GM21529 (cell line): ENCODE results near the gene RELN.

Source experiments
- ATAC-seq: cut with Tn5 transposase; IDR thresholded peaks from one replicate; pipeline ENCODE4 v1.9.1; 2021; ENCODE audit not compliant: unreplicated experiment

The RELN gene

GRCh38 chr7:103991406-103991805 lies 1.9 kb upstream of the RELN start:
- ATAC-seq = no peak

- ATAC-seq = no peak
These were observed 1.5 kb upstream of the RELN start for GRCh38 chr7:103990991-103991390.

- no peak for ATAC-seq
These were observed 618 bp upstream of the RELN start for GRCh38 chr7:103989785-103990767.

GRCh38 chr7:103988468-103989199 lies 824 bp downstream of the RELN start:
- ATAC-seq = no peak

- no peak for ATAC-seq
These were observed 2.0 kb downstream of the RELN start for GRCh38 chr7:103987451-103987850.

- no peak for ATAC-seq
These were observed 3.8 kb downstream of the RELN start for GRCh38 chr7:103985565-103986126.

- no peak for ATAC-seq
These were observed 5.4 kb downstream of the RELN start for GRCh38 chr7:103984050-103984449.

GRCh38 chr7:103983201-103983977 lies 6.1 kb downstream of the RELN start:
- ATAC-seq = no peak

- ATAC-seq = no peak
These were observed 8.4 kb downstream of the RELN start for GRCh38 chr7:103981003-103981423.

GRCh38 chr7:103972779-103973434 lies 16.6 kb downstream of the RELN start:
- ATAC-seq = no peak

GRCh38 chr7:103967401-103967800 lies 22.1 kb downstream of the RELN start:
- ATAC-seq = no peak

- ATAC-seq = no peak
These were observed 22.7 kb downstream of the RELN start for GRCh38 chr7:103966593-103967277.

GRCh38 chr7:103964269-103964668 lies 25.2 kb downstream of the RELN start:
- ATAC-seq = no peak

- ATAC-seq = no peak
These were observed 27.4 kb downstream of the RELN start for GRCh38 chr7:103962070-103962469.

- ATAC-seq = no peak
These were observed 31.1 kb downstream of the RELN start for GRCh38 chr7:103958284-103958818.

GRCh38 chr7:103955985-103956384 lies 33.5 kb downstream of the RELN start:
- ATAC-seq = no peak

GRCh38 chr7:103952408-103952807 lies 37.0 kb downstream of the RELN start:
- ATAC-seq = no peak

- ATAC-seq = no peak
These were observed 38.1 kb downstream of the RELN start for GRCh38 chr7:103951311-103951710.

- no peak for ATAC-seq
These were observed 40.1 kb downstream of the RELN start for GRCh38 chr7:103949374-103949773.
